Gastrocnemius medialis (tissue), 4 donors: ENCODE measurements around the gene SPTLC3. TPM values are rescaled to one million over a fixed set of nuclear protein-coding genes. Genes with fewer than 3 reads are reported as not detected.

ENCODE experiments used
- ATAC-seq, 2 donors: fragments of 150-250 bp; one replicate each; pipeline ENCODE4 v1.9.1; 2016
- DNase-seq, 2 donors: peaks; one replicate each; pipeline ENCODE4 v3.0.0-alpha.2; 2019
- H3K27ac ChIP-seq, 4 donors: fragments of 200-600 bp; sonication (generic); 1 replicate in 1 of 4; 2 replicates in 3 of 4; pipeline ENCODE4 v1.5.1; 2016 to 2018; ENCODE audit warnings: mild to moderate bottlenecking in 2 of 4, moderate library complexity in 1 of 4
- H3K27me3 ChIP-seq, 3 donors: fragments of 200-600 bp; sonication (generic) in 2 of 3; 1 replicate in 1 of 3; 2 replicates in 2 of 3; pipeline versions ENCODE4 v1.5.1 to v1.6.0; 2016 to 2019; ENCODE audit warnings: mild to moderate bottlenecking in 1 of 3, moderate library complexity in 1 of 3
- H3K36me3 ChIP-seq, 2 donors: fragments of 200-600 bp; sonication (generic) in 1 of 2; one replicate each; pipeline ENCODE4 v1.5.1; 2017 to 2018
- H3K4me1 ChIP-seq, 2 donors: fragments of 200-600 bp; sonication (generic) in 1 of 2; one replicate each; pipeline ENCODE4 v1.5.1; 2016 to 2017; ENCODE audit warnings: mild to moderate bottlenecking in 2 of 2
- H3K4me3 ChIP-seq, 4 donors: fragments of 200-600 bp; sonication (generic) in 3 of 4; 1 replicate in 1 of 4; 2 replicates in 3 of 4; pipeline ENCODE4 v1.5.1; 2016 to 2019; ENCODE audit warnings: mild to moderate bottlenecking in 2 of 4
- H3K9me3 ChIP-seq, 3 donors: fragments of 200-600 bp; sonication (generic) in 2 of 3; 1 replicate in 1 of 3; 2 replicates in 2 of 3; pipeline ENCODE4 v1.5.1; 2016 to 2019
- POLR2A ChIP-seq, 2 donors: fragments of 450-650 bp; IDR thresholded peaks; one replicate each; pipeline ENCODE4 v1.6.1; 2017; ENCODE audit warnings: antibody characterized with exemption in 2 of 2, mild to moderate bottlenecking in 2 of 2, moderate library complexity in 2 of 2
- in situ Hi-C, 4 donors: fragments of 200-750 bp; cut with MboI; loops; one replicate each; pipeline versions ENCODE4 v1.15.0 to v1.8.0; 2017; ENCODE audit warnings: low sequenced_read_pairs in 4 of 4
- intact Hi-C: fragments of 100-400 bp; cut with DNase I; formaldehyde crosslinking; loops from one replicate; pipeline ENCODE4 v1.15.1; 2023; ENCODE audit warnings: low total_unique reads
- total RNA-seq, 4 donors: library from RNA; depleted of rRNA; stranded (reverse); fragments of >200 nt; gene quantifications; one replicate each; pipeline versions ENCODE4 v1.1.0 to v1.2.3, GENCODE V29; 2016
- TF ChIP-seq, protein P1 (sequence below), 5 experiments: fragments of 450-650 bp in 3 of 5; fragments of 200-600 bp in 2 of 5; sonication (generic) in 2 of 5; IDR thresholded peaks in 4 of 5; conservative IDR thresholded peaks in 1 of 5; 1 replicate in 4 of 5; 2 replicates in 1 of 5; pipeline ENCODE4 v1.5.1; 2016 to 2019; ENCODE audit warnings: antibody characterized with exemption in 5 of 5, mild to moderate bottlenecking in 3 of 5, moderate library complexity in 3 of 5

Gene SPTLC3
- total RNA-seq, 4 donors from 2014 or later, result 0.46 to 2.4 (median 1.2) TPM

DNA sequence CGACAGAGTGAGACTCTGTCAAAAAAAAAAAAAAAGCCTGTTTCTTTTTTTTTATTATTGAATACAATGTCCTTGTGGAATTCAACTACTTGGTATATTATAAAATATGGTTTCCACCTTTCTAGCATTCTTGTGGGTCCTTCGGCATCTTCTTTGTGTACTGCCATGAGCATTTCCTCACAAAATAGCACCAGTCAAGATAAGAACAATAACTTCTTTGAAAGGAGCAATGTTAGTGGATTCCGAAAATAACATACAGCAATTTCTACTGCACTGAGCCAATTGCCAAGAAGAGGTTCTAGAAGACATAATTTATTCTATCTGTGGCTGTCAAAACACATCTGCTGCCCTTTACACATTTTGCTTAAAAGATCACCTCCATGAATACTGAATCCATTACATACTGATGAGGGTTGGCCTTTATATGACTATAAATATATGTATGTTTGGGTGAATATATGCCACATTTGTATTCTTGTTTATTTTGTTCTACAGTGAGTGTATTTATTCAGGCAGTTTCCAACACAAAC is 19.1 kb upstream of the SPTLC3 start:
- no peak for TF ChIP-seq POLR2A (IDR thresholded peaks at IDR 0.05)
- TF ChIP-seq, protein P1, sequence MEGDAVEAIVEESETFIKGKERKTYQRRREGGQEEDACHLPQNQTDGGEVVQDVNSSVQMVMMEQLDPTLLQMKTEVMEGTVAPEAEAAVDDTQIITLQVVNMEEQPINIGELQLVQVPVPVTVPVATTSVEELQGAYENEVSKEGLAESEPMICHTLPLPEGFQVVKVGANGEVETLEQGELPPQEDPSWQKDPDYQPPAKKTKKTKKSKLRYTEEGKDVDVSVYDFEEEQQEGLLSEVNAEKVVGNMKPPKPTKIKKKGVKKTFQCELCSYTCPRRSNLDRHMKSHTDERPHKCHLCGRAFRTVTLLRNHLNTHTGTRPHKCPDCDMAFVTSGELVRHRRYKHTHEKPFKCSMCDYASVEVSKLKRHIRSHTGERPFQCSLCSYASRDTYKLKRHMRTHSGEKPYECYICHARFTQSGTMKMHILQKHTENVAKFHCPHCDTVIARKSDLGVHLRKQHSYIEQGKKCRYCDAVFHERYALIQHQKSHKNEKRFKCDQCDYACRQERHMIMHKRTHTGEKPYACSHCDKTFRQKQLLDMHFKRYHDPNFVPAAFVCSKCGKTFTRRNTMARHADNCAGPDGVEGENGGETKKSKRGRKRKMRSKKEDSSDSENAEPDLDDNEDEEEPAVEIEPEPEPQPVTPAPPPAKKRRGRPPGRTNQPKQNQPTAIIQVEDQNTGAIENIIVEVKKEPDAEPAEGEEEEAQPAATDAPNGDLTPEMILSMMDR (IDR thresholded peaks at IDR 0.05 in 4 of 5, conservative IDR thresholded peaks at IDR 0.05 in 1 of 5), result no peak
- in situ Hi-C loops, result loop anchor here in 1 of 4 donors (10.0 kb wide), 1 partner anchor 55 kb away; no protein-coding TSS in a partner anchor
- Histone ChIP-seq H3K4me3 (no peak overlapping the region), H3K4me1 (no peaks in the 10 kb centered on the region), H3K27ac (no peak overlapping the region), H3K27me3 (no peaks in the 10 kb centered on the region), H3K36me3 (no peaks in the 10 kb centered on the region), H3K9me3 (no peaks in the 10 kb centered on the region)
- DNase-seq, result no peak
- intact Hi-C loops, result no loop called here
- ATAC-seq, result no peak

DNA sequence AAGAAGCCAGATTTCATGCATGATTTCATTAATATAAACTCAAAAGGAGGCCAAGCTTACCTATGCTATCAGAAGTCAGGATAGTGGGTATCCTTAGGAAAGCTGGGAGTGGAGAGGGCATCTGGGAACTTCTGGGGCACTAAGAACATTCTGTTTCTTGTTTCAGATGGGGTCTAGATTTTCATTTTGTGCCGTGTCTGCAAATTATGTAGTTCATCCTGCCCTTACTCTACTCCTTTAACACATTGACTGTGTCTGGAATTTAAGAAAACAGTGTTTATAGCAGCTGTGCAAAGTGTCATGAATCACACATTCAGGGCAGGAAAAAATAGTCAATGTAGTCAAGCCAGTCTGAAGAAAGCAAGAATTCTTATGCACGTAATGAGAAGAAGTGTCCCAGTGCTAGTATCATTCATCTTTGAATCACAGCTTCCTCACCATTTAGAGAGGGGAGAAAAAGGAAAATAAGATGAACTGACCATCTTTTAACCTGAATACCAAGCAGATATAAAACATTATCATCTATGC is 11.6 kb upstream of the SPTLC3 start:
- no peaks in the 10 kb centered on the region for H3K4me1 ChIP-seq
- intact Hi-C loops (no loop called here), in situ Hi-C loops (loop anchor here in 1 of 4 donors (10.0 kb wide), 1 partner anchor 62 kb away; no protein-coding TSS in a partner anchor)
- H3K36me3 ChIP-seq, result no peaks in the 10 kb centered on the region
- H3K27me3 ChIP-seq, result no peaks in the 10 kb centered on the region
- no peaks in the 10 kb centered on the region for H3K9me3 ChIP-seq
- no peak overlapping the region for H3K27ac ChIP-seq
- DNase-seq (no peak), ATAC-seq (no peak)
- TF ChIP-seq POLR2A (IDR thresholded peaks at IDR 0.05), result no peak
- TF ChIP-seq, protein P1 (IDR thresholded peaks at IDR 0.05 in 4 of 5, conservative IDR thresholded peaks at IDR 0.05 in 1 of 5), result no peak
- no peak overlapping the region for H3K4me3 ChIP-seq

DNA sequence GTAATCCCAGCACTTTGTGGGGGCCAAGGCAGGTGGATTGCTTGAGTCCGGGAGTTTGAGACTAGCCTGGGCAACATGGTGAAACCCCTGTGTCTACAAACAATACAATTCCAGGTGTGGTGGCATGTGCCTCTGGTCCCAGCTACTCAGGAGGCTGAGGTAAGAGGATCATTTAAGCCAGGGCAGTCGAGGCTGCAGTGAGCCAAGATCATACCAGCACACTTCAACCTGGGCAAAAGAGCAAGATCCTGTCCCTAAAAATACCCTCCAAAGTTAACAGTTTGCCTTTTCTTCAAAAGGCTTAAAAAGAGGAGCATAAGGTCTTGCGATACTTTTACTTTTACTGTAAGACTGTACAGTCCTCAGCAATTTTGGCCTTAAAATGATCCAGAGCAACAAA is 10.7 kb upstream of the SPTLC3 start:
- Histone ChIP-seq H3K4me1 (no peaks in the 10 kb centered on the region), H3K36me3 (no peaks in the 10 kb centered on the region), H3K27ac (no peak overlapping the region), H3K27me3 (no peaks in the 10 kb centered on the region), H3K4me3 (no peak overlapping the region), H3K9me3 (no peaks in the 10 kb centered on the region)
- no peak for DNase-seq
- no peak for ATAC-seq
- TF ChIP-seq POLR2A (IDR thresholded peaks at IDR 0.05), result no peak
- TF ChIP-seq, protein P1 (IDR thresholded peaks at IDR 0.05 in 4 of 5, conservative IDR thresholded peaks at IDR 0.05 in 1 of 5), result no peak
- in situ Hi-C loops, result loop anchor here in 1 of 4 donors (10.0 kb wide), 1 partner anchor 63 kb away; no protein-coding TSS in a partner anchor
- intact Hi-C loops, result no loop called here

DNA sequence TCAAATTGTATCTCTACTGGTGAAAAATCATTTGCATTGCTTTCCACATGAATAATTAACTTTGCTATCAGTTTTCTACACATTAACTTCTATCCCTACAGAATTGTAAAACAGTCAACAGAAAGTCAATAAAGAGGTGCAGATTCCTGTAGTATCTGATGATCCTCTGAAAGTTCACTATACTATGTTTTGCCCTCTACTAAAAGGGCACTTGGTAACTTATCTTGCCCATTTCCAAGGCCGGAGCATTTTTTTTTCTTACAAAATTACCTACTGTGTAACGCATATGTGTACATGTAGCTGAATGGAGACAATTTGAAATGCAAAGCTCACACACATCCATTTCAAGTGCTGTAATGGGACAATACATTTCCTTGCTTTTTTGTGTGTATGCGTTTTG is 9.6 kb upstream of the SPTLC3 start:
- TF ChIP-seq POLR2A (IDR thresholded peaks at IDR 0.05), result no peak
- TF ChIP-seq, protein P1 (IDR thresholded peaks at IDR 0.05 in 4 of 5, conservative IDR thresholded peaks at IDR 0.05 in 1 of 5), result no peak
- intact Hi-C loops, result no loop called here
- ATAC-seq (no peak), DNase-seq (no peak)
- in situ Hi-C loops, result loop anchor here in 1 of 4 donors (10.0 kb wide), 1 partner anchor 64 kb away; no protein-coding TSS in a partner anchor
- H3K4me3 ChIP-seq, result no peak overlapping the region
- no peaks in the 10 kb centered on the region for H3K4me1 ChIP-seq
- H3K36me3 ChIP-seq, result no peaks in the 10 kb centered on the region
- no peak overlapping the region for H3K27ac ChIP-seq
- no peaks in the 10 kb centered on the region for H3K27me3 ChIP-seq
- no peaks in the 10 kb centered on the region for H3K9me3 ChIP-seq
